ENCODE results near the gene HMGCS1. TPM values are rescaled to one million over a fixed set of nuclear protein-coding genes. Genes with fewer than 3 reads are reported as not detected.

Gene HMGCS1
- polyA plus RNA-seq, 3 donors = 6.0 to 10.9 (median 7.8) TPM

DNA sequence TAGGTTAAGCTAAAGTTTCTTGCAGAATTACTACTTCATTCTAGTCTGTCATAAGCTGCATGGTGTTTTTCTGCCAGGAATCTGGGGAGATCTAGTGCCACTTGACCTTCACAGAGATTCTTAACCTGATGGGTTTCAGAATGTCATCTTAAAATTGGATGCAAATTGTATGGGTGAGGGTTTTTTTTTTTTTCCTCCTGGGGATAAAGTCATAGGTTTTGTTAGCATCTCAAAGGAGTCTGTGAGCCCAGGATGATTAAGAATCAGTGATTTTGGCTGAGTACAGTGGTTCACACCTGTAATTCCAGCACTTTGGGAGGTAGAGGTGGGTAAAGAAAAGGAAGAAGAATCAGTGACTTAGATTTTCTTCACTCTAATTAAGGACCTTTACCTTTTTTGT lies 69.9 kb downstream of the HMGCS1 start:
- TF ChIP-seq, protein P1, sequence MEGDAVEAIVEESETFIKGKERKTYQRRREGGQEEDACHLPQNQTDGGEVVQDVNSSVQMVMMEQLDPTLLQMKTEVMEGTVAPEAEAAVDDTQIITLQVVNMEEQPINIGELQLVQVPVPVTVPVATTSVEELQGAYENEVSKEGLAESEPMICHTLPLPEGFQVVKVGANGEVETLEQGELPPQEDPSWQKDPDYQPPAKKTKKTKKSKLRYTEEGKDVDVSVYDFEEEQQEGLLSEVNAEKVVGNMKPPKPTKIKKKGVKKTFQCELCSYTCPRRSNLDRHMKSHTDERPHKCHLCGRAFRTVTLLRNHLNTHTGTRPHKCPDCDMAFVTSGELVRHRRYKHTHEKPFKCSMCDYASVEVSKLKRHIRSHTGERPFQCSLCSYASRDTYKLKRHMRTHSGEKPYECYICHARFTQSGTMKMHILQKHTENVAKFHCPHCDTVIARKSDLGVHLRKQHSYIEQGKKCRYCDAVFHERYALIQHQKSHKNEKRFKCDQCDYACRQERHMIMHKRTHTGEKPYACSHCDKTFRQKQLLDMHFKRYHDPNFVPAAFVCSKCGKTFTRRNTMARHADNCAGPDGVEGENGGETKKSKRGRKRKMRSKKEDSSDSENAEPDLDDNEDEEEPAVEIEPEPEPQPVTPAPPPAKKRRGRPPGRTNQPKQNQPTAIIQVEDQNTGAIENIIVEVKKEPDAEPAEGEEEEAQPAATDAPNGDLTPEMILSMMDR (IDR thresholded peaks at IDR 0.05) = no peak

DNA sequence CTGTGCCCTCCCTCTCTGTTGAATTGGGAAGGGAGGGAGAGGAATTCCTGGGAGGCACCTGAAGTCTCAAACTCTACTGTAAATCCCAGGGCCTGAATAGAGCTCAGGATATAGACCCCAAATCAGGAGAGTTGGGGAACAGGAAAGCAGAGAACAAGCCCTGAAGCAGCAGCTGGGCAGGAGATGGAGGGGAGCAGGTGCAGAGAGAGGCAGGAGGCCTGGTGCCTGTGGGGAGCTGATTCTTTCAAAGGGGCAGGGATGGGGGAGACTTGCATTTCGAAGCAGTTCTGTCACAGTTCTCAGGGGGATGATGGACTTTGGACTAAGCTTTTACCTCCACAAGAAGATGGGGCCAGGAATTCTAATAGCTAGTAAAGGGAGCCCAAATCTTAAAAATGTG lies 71.0 kb downstream of the HMGCS1 start:
- no peak overlapping the region for H3K4me2 ChIP-seq (replicated peaks; ENCODE audit: extremely low read depth, low read length, poor library complexity, severe bottlenecking)
- no peaks in the 10 kb centered on the region for H3K27me3 ChIP-seq (ENCODE audit: control insufficient read depth in 2 of 2, insufficient read depth in 2 of 2, low read length in 2 of 2)
- H3K9me3 ChIP-seq (replicated peaks in 1 of 2; ENCODE audit: control insufficient read depth in 1 of 2, insufficient read depth in 1 of 2, low read length in 2 of 2) = no peaks in the 10 kb centered on the region
- no peak overlapping the region for H2AFZ ChIP-seq (ENCODE audit: insufficient read depth, low read depth, low read length, poor library complexity, severe bottlenecking)
- WGBS (ENCODE audit: insufficient coverage) = no CpG with 5 or more reads among the region's 1 CpG
- Mint-ChIP-seq H3K36me3 (no peaks in the 10 kb centered on the region), H3K4me1 (no peaks in the 10 kb centered on the region), H3K9me3 (peaks cover 0 to 2% (median 0%) of the 10 kb centered on the region in 7 donors), H3K27ac (no peak overlapping the region), H3K4me3 (no peak overlapping the region), H3K27me3 (ENCODE audit: low read depth in 3 of 3) (peaks cover 2 to 25% (median 13%) of the 10 kb centered on the region in 3 donors)
- H3K27ac ChIP-seq (ENCODE audit: low read depth in 1 of 2, low read length in 2 of 2) = no peak overlapping the region
- intact Hi-C loops (cut with micrococcal nuclease) = no loop called here
- H3K36me3 ChIP-seq (replicated peaks in 1 of 2; ENCODE audit: control insufficient read depth in 1 of 2, insufficient read depth in 2 of 2, low read length in 2 of 2) = no peaks in the 10 kb centered on the region
- no peak for DNase-seq
- TF ChIP-seq, protein P1 (IDR thresholded peaks at IDR 0.05) = no peak
- H3K4me3 ChIP-seq (replicated peaks in 1 of 3; ENCODE audit: low read depth in 2 of 3, low read length in 3 of 3) = no peak overlapping the region
- no peaks in the 10 kb centered on the region for H4K20me1 ChIP-seq (ENCODE audit: insufficient read depth, low read length)
- H3K9ac ChIP-seq (ENCODE audit: insufficient read depth, low read length, poor library complexity, severe bottlenecking) = no peak overlapping the region
- H3K4me1 ChIP-seq (ENCODE audit: control insufficient read depth in 1 of 2, insufficient read depth in 2 of 2, low read length in 2 of 2) = no peaks in the 10 kb centered on the region
- no peaks in the 10 kb centered on the region for H3K79me2 ChIP-seq (ENCODE audit: insufficient read depth, low read length)

More for the DNA sequence above, 69.9 kb downstream of the HMGCS1 start:
- DNase-seq = no peak
- H3K4me1 Mint-ChIP-seq = no peaks in the 10 kb centered on the region
- H3K27me3 Mint-ChIP-seq (ENCODE audit: low read depth in 3 of 3) = peaks cover 2 to 25% (median 11%) of the 10 kb centered on the region in 3 donors
- no peak overlapping the region for H3K4me2 ChIP-seq (replicated peaks; ENCODE audit: extremely low read depth, low read length, poor library complexity, severe bottlenecking)
- peaks cover 0 to 2% (median 0%) of the 10 kb centered on the region in 7 donors for H3K9me3 Mint-ChIP-seq
- no peak overlapping the region for H3K9ac ChIP-seq (ENCODE audit: insufficient read depth, low read length, poor library complexity, severe bottlenecking)
- H2AFZ ChIP-seq (ENCODE audit: insufficient read depth, low read depth, low read length, poor library complexity, severe bottlenecking) = no peak overlapping the region
- no peak overlapping the region for H3K4me3 Mint-ChIP-seq
- H3K27ac ChIP-seq (ENCODE audit: low read depth in 1 of 2, low read length in 2 of 2) = no peak overlapping the region
- intact Hi-C loops (cut with micrococcal nuclease) = no loop called here
- H3K27me3 ChIP-seq (ENCODE audit: control insufficient read depth in 2 of 2, insufficient read depth in 2 of 2, low read length in 2 of 2) = no peaks in the 10 kb centered on the region
- no peak overlapping the region for H3K27ac Mint-ChIP-seq
- no peak overlapping the region for H3K4me3 ChIP-seq (replicated peaks in 1 of 3; ENCODE audit: low read depth in 2 of 3, low read length in 3 of 3)
- H3K9me3 ChIP-seq (replicated peaks in 1 of 2; ENCODE audit: control insufficient read depth in 1 of 2, insufficient read depth in 1 of 2, low read length in 2 of 2) = no peaks in the 10 kb centered on the region
- no peaks in the 10 kb centered on the region for H3K79me2 ChIP-seq (ENCODE audit: insufficient read depth, low read length)
- no peaks in the 10 kb centered on the region for H3K36me3 Mint-ChIP-seq
- H3K4me1 ChIP-seq (ENCODE audit: control insufficient read depth in 1 of 2, insufficient read depth in 2 of 2, low read length in 2 of 2) = no peaks in the 10 kb centered on the region
- H4K20me1 ChIP-seq (ENCODE audit: insufficient read depth, low read length) = no peaks in the 10 kb centered on the region
- H3K36me3 ChIP-seq (replicated peaks in 1 of 2; ENCODE audit: control insufficient read depth in 1 of 2, insufficient read depth in 2 of 2, low read length in 2 of 2) = no peaks in the 10 kb centered on the region

Other genes starting within 250 kb of the HMGCS1 start
- 10 to 100 TPM; 13.4 to 18.8 (median 17.2) TPM for gene ZNF131, start 192.5 kb downstream of the HMGCS1 start, polyA plus RNA-seq
- gene NIM1K, start 121.2 kb downstream of the HMGCS1 start, polyA plus RNA-seq = under 1 TPM in 1 of 3 donors, not detected in 2; 0.13 TPM
- gene CCL28, start 99.0 kb upstream of the HMGCS1 start, polyA plus RNA-seq = under 1 TPM; 0.10 to 0.51 (median 0.32) TPM
- 10 to 100 TPM in 2 of 3 donors, 1 to 10 TPM in 1; 4.4 to 13.9 (median 11.8) TPM for gene TMEM267, start 170.5 kb upstream of the HMGCS1 start, polyA plus RNA-seq
- gene C5orf34, start 201.7 kb upstream of the HMGCS1 start, polyA plus RNA-seq = under 1 TPM; 0.17 to 0.59 (median 0.29) TPM
- gene PAIP1, start 243.7 kb upstream of the HMGCS1 start, polyA plus RNA-seq = 10 to 100 TPM; 31.4 to 49.2 (median 41.0) TPM

Measured in CD14-positive monocyte (primary cell).